GM15510 (cell line): Measurements from ENCODE around the gene WDR46.

ENCODE experiments used
- POLR2A ChIP-seq: IDR thresholded peaks from 3 replicates; pipeline ENCODE4 v1.6.1; 2011; ENCODE audit warnings: borderline replicate concordance; ENCODE audit not compliant: insufficient read length; ENCODE audit errors: extremely low read depth

The WDR46 gene

GRCh38 chr6:33264015-33264414, 25.0 kb downstream of the WDR46 start:
- no peak for TF ChIP-seq POLR2A

- no peak for TF ChIP-seq POLR2A
Measured at GRCh38 chr6:33259032-33259431, 30.0 kb downstream of the WDR46 start.

- TF ChIP-seq POLR2A = no peak
Measured at GRCh38 chr6:33254591-33254990, 34.4 kb downstream of the WDR46 start.

- TF ChIP-seq POLR2A = no peak
Measured at GRCh38 chr6:33252759-33253158, 36.3 kb downstream of the WDR46 start.

- TF ChIP-seq POLR2A = no peak
Measured at GRCh38 chr6:33251395-33252012, 37.5 kb downstream of the WDR46 start.

- no peak for TF ChIP-seq POLR2A
Measured at GRCh38 chr6:33250731-33251130, 38.3 kb downstream of the WDR46 start.

GRCh38 chr6:33249732-33250630, 39.1 kb downstream of the WDR46 start:
- no peak for TF ChIP-seq POLR2A

GRCh38 chr6:33248932-33249731, 39.9 kb downstream of the WDR46 start:
- peak; percentile 89 for TF ChIP-seq POLR2A

GRCh38 chr6:33248643-33248931, 40.5 kb downstream of the WDR46 start:
- TF ChIP-seq POLR2A = no peak

- TF ChIP-seq POLR2A = no peak
Measured at GRCh38 chr6:33247977-33248642, 40.9 kb downstream of the WDR46 start.

GRCh38 chr6:33243476-33243875, 45.6 kb downstream of the WDR46 start:
- TF ChIP-seq POLR2A = no peak

GRCh38 chr6:33241968-33242367, 47.1 kb downstream of the WDR46 start:
- TF ChIP-seq POLR2A = no peak

- TF ChIP-seq POLR2A = no peak
Measured at GRCh38 chr6:33237741-33238140, 51.3 kb downstream of the WDR46 start.

- no peak for TF ChIP-seq POLR2A
Measured at GRCh38 chr6:33236852-33237251, 52.2 kb downstream of the WDR46 start.

- TF ChIP-seq POLR2A = no peak
Measured at GRCh38 chr6:33236328-33236727, 52.7 kb downstream of the WDR46 start.
